ENCODE results near the gene ADIG.

ADIG gene

GRCh38 chr20:38545771-38546170, 35.2 kb upstream of the ADIG start:
- TF ChIP-seq CTCF (conservative IDR thresholded peaks at IDR 0.05; ENCODE audit: control insufficient read depth, insufficient read depth, low read depth, low read length): no peak
- no peak for DNase-seq (ENCODE audit: low read depth)
- H3K4me3 ChIP-seq (ENCODE audit: control insufficient read depth, low read depth, low read length): no peak overlapping the region

DNA sequence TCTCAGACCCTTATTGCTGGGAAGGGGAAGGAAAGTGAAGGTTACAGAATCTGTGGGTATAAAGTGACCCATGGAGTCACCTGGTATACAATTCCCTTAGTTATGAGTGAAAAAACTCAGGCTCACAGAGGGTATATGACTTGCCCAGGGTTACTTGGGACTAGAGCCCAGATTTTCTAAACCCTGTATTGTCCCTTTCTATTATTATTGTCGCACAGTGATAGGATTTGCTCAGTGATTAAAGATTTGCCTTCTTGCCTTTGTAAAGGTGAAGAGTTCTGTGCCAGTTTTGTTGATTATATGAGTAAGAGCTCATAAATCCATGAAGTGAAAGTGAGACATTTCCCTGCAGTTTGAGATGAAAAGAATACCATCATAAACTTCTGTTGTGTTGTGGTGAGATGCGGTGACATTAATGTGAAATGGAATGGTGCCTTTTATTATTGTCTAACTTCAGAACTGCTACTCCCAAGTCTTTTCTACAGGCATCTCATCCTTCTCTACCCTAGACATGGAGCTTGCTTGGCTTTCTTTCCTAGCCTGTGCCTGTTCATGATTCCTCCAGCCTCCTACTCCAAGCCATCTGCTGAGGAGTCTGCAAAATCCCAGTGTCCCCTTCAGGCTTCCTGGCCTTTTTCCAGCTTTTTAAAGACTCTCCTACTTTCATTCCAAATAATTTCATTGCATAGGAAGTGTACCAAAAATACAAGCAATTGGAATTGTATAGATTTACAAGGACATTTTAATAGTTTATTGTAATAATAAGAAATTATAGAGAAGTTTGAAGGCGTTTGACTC, 33.5 kb upstream of the ADIG start:
- DNase-seq (ENCODE audit: low read depth): no peak
- H3K4me3 ChIP-seq (ENCODE audit: control insufficient read depth, low read depth, low read length): no peak overlapping the region
- TF ChIP-seq CTCF (conservative IDR thresholded peaks at IDR 0.05; ENCODE audit: control insufficient read depth, insufficient read depth, low read depth, low read length): no peak

DNA sequence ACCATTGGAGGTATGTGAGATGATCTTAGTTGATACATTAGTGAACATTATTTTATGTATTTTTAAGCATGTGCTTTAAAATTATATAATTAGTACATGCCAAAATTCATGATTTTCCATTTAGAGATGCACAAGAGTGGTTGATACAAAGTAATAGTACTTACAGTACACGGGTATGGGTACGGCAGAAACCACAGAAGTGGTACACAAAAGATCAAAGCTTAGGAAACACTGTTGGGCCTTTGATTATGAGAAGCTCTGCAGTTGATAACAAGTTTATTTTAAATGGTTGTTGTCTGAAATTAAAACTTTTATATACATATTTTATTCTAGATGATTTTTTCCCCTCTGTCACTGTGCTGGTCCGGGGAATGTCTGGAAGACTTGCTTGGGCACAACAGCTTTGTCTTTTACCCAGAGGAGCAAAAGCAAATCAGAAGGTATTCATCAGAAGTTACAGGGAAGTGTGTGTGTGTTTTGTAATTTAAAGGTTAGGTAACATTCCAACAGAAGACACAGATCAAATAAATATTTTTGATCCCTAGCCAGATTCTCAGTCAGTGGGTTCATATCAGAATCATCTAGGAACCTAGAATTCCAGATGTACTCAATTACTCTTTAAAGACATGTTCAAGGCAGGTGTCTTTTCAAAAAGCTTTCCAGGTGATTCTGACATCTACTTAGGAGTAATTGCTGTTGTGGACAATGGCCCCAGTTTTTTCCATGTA, 32.5 kb upstream of the ADIG start:
- no peak overlapping the region for H3K4me3 ChIP-seq (ENCODE audit: control insufficient read depth, low read depth, low read length)
- no peak for TF ChIP-seq CTCF (conservative IDR thresholded peaks at IDR 0.05; ENCODE audit: control insufficient read depth, insufficient read depth, low read depth, low read length)
- no peak for DNase-seq (ENCODE audit: low read depth)

- H3K4me3 ChIP-seq (ENCODE audit: control insufficient read depth, low read depth, low read length): no peak overlapping the region
- no peak for DNase-seq (ENCODE audit: low read depth)
- TF ChIP-seq CTCF (conservative IDR thresholded peaks at IDR 0.05; ENCODE audit: control insufficient read depth, insufficient read depth, low read depth, low read length): peak; percentile 17
Measured at GRCh38 chr20:38550274-38550673, 30.7 kb upstream of the ADIG start.

DNA sequence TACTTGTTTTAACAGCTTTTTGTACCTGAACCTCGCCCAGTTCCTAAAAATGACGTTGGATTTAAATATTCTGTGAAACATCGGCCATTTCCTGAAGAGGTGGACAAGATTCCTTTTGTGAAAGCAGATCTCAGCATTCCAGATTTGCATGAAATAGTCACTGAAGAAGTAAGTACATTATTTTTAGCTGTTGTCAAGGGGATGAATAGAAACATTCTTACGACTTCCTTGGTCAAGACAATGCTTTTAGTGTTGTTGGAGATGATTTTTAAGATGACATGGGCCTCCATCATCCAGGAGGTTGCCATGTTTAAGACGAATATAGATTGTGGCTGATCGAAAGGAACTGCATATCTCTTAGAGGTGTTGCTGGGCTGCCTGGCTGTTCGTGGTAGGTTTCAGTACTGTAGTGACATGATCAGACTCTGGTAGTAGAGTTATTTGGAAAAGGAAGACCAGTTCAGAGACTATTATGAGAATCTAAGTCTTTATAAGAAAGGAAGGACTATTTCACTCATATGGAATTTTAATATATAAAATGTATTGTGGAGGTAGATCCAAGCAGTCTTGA, 29.9 kb upstream of the ADIG start:
- no peak overlapping the region for H3K4me3 ChIP-seq (ENCODE audit: control insufficient read depth, low read depth, low read length)
- no peak for TF ChIP-seq CTCF (conservative IDR thresholded peaks at IDR 0.05; ENCODE audit: control insufficient read depth, insufficient read depth, low read depth, low read length)
- DNase-seq (ENCODE audit: low read depth): no peak

DNA sequence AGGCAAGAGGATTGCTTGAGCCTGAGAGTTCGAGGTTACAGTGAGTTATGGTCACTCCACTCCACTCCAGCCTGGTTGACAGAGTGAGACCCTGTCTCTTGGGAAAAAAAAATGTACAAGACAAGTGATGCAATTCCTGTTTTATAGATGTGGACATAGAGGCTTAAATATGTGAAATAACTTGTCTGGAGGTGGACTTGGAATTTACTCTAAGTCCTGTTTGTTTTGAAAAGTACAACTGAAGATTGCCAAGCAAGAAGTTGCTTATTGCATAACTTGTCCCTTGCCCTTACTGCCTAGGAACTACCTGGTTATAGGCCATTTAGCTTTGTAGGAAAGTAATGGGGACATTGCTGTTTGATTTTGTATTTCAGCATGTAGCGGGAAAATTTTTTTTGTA, 26.0 kb upstream of the ADIG start:
- H3K4me3 ChIP-seq (ENCODE audit: control insufficient read depth, low read depth, low read length): no peak overlapping the region
- TF ChIP-seq CTCF (conservative IDR thresholded peaks at IDR 0.05; ENCODE audit: control insufficient read depth, insufficient read depth, low read depth, low read length): no peak
- no peak for DNase-seq (ENCODE audit: low read depth)

Measured in fibroblast of mammary gland (primary cell).